ENCODE measurements around the gene RNF150. TPM values are rescaled to one million over a fixed set of nuclear protein-coding genes. Genes with fewer than 3 reads are reported as not detected.

Gene RNF150
- total RNA-seq, 1 donor from 2014 or later = not detected

- H3K36me3 Mint-ChIP-seq (ENCODE audit: low read depth) = peaks cover 1% of the 10 kb centered on the region
- intact Hi-C loops (cut with micrococcal nuclease) = no loop called here
- no peak overlapping the region for H3K4me3 Mint-ChIP-seq
- TF ChIP-seq CTCF (IDR thresholded peaks at IDR 0.05) = no peak
- ChIA-PET POLR2A (no interaction called here), CTCF (no interaction called here)
- DNase-seq (no peak), ATAC-seq (ENCODE audit: low read depth) (no peak)
- H3K9me3 Mint-ChIP-seq = peaks cover 2% of the 10 kb centered on the region
- H3K27me3 Mint-ChIP-seq = no peaks in the 10 kb centered on the region
- no peak overlapping the region for H3K27ac Mint-ChIP-seq
- peaks cover 25% of the 10 kb centered on the region for H3K4me1 Mint-ChIP-seq
These were observed 292.1 kb downstream of the RNF150 start for GRCh38 chr4:140841186-140841585.

- ChIA-PET POLR2A (interaction anchor here (0.6 to 0.7 kb wide), 2 partner anchors 1524 to 1605 kb away, joined by 7 to 10 read pairs; no protein-coding TSS in a partner anchor), CTCF (interaction anchor here (1.2 kb wide), 1 partner anchor 43 kb away, joined by 3 read pairs; no protein-coding TSS in a partner anchor)
- H3K27me3 Mint-ChIP-seq = no peaks in the 10 kb centered on the region
- intact Hi-C loops (cut with micrococcal nuclease) = no loop called here
- no peak for TF ChIP-seq CTCF (IDR thresholded peaks at IDR 0.05)
- no peak overlapping the region for H3K27ac Mint-ChIP-seq
- H3K36me3 Mint-ChIP-seq (ENCODE audit: low read depth) = peaks cover 1% of the 10 kb centered on the region
- H3K9me3 Mint-ChIP-seq = peaks cover 2% of the 10 kb centered on the region
- DNase-seq (no peak), ATAC-seq (ENCODE audit: low read depth) (no peak)
- no peak overlapping the region for H3K4me3 Mint-ChIP-seq
- peaks cover 32% of the 10 kb centered on the region for H3K4me1 Mint-ChIP-seq
These were observed 293.1 kb downstream of the RNF150 start for GRCh38 chr4:140839888-140840790.

GRCh38 chr4:140839406-140839805 is 293.9 kb downstream of the RNF150 start:
- Mint-ChIP-seq H3K4me3 (no peak overlapping the region), H3K27me3 (no peaks in the 10 kb centered on the region), H3K27ac (no peak overlapping the region), H3K36me3 (ENCODE audit: low read depth) (no peaks in the 10 kb centered on the region), H3K4me1 (peaks cover 37% of the 10 kb centered on the region), H3K9me3 (no peaks in the 10 kb centered on the region)
- POLR2A ChIA-PET = interaction anchor here (0.6 kb wide), 1 partner anchor 1605 kb away, joined by 7 read pairs; no protein-coding TSS in a partner anchor
- no peak for TF ChIP-seq CTCF (IDR thresholded peaks at IDR 0.05)
- intact Hi-C loops (cut with micrococcal nuclease) = no loop called here
- CTCF ChIA-PET = interaction anchor here (1.2 kb wide), 1 partner anchor 44 kb away, joined by 3 read pairs; no protein-coding TSS in a partner anchor
- DNase-seq (no peak), ATAC-seq (ENCODE audit: low read depth) (no peak)

GRCh38 chr4:140837736-140838135 is 295.5 kb downstream of the RNF150 start:
- CTCF ChIA-PET = interaction anchor here (0.5 to 0.9 kb wide), 2 partner anchors 24 to 1135 kb away, joined by 3 to 4 read pairs; no protein-coding TSS in a partner anchor
- Mint-ChIP-seq H3K27me3 (no peaks in the 10 kb centered on the region), H3K36me3 (ENCODE audit: low read depth) (no peaks in the 10 kb centered on the region), H3K4me3 (no peak overlapping the region), H3K9me3 (no peaks in the 10 kb centered on the region), H3K27ac (peak overlapping the region; percentile 24), H3K4me1 (peaks cover 37% of the 10 kb centered on the region)
- no peak for TF ChIP-seq CTCF (IDR thresholded peaks at IDR 0.05)
- POLR2A ChIA-PET = interaction anchor here (0.5 kb wide), 1 partner anchor 83 kb away, joined by 8 read pairs; no protein-coding TSS in a partner anchor
- ATAC-seq (ENCODE audit: low read depth) (no peak), DNase-seq (no peak)
- intact Hi-C loops (cut with micrococcal nuclease) = no loop called here

Data from activated B cell treated with CpG ODN at 0.5 μM for 24 hours (primary cell).